ENCODE measurements around the gene MTERF2.

The MTERF2 gene

GRCh38 chr12:106994579-106995220 lies 7.8 kb upstream of the MTERF2 start:
- DNase-seq (ENCODE audit: low spot score): no peak

- no peak for DNase-seq (ENCODE audit: low spot score)
Measured at GRCh38 chr12:106987846-106988245, 900 bp upstream of the MTERF2 start.

GRCh38 chr12:106986135-106986534 lies 811 bp downstream of the MTERF2 start:
- no peak for DNase-seq (ENCODE audit: low spot score)

- no peak for DNase-seq (ENCODE audit: low spot score)
Measured at GRCh38 chr12:106985479-106985878, 1.5 kb downstream of the MTERF2 start.

GRCh38 chr12:106984588-106985137 lies 2.3 kb downstream of the MTERF2 start:
- DNase-seq (ENCODE audit: low spot score): peak; percentile 29

GRCh38 chr12:106982229-106982628 lies 4.7 kb downstream of the MTERF2 start:
- no peak for DNase-seq (ENCODE audit: low spot score)

GRCh38 chr12:106981788-106982187 lies 5.2 kb downstream of the MTERF2 start:
- no peak for DNase-seq (ENCODE audit: low spot score)

- no peak for DNase-seq (ENCODE audit: low spot score)
Measured at GRCh38 chr12:106980944-106981343, 6.0 kb downstream of the MTERF2 start.

GRCh38 chr12:106978035-106978800 lies 8.7 kb downstream of the MTERF2 start:
- no peak for DNase-seq (ENCODE audit: low spot score)

- no peak for DNase-seq (ENCODE audit: low spot score)
Measured at GRCh38 chr12:106976668-106977067, 10.3 kb downstream of the MTERF2 start.

- DNase-seq (ENCODE audit: low spot score): no peak
Measured at GRCh38 chr12:106975993-106976658, 10.8 kb downstream of the MTERF2 start.

GRCh38 chr12:106975098-106975497 lies 11.8 kb downstream of the MTERF2 start:
- no peak for DNase-seq (ENCODE audit: low spot score)

GRCh38 chr12:106974511-106974910 lies 12.4 kb downstream of the MTERF2 start:
- DNase-seq (ENCODE audit: low spot score): no peak

GRCh38 chr12:106973545-106973944 lies 13.4 kb downstream of the MTERF2 start:
- DNase-seq (ENCODE audit: low spot score): no peak

- no peak for DNase-seq (ENCODE audit: low spot score)
Measured at GRCh38 chr12:106971065-106971464, 15.9 kb downstream of the MTERF2 start.

GRCh38 chr12:106964526-106964925 lies 22.4 kb downstream of the MTERF2 start:
- DNase-seq (ENCODE audit: low spot score): no peak

- DNase-seq (ENCODE audit: low spot score): no peak
Measured at GRCh38 chr12:106962286-106962685, 24.7 kb downstream of the MTERF2 start.

GRCh38 chr12:106960443-106960842 lies 26.5 kb downstream of the MTERF2 start:
- DNase-seq (ENCODE audit: low spot score): no peak

- DNase-seq (ENCODE audit: low spot score): no peak
Measured at GRCh38 chr12:106957583-106957982, 29.4 kb downstream of the MTERF2 start.

- no peak for DNase-seq (ENCODE audit: low spot score)
Measured at GRCh38 chr12:106956048-106956578, 30.8 kb downstream of the MTERF2 start.

GRCh38 chr12:106955377-106956047 lies 31.4 kb downstream of the MTERF2 start, which contains the start of gene TMEM263:
Gene TMEM263 (plus strand): TSS chr12:106955907. CDS start chr12:106967117, 11,210 bp downstream.
- peak; percentile 68 for DNase-seq (ENCODE audit: low spot score)
